HL-60 (cell line): ENCODE data around the gene WTAP.

Experiments used
- CTCF ChIP-seq: IDR thresholded peaks from one replicate; pipeline ENCODE4 v1.5.1; 2011; ENCODE audit warnings: low read length, control low read depth, inconsistent platforms; ENCODE audit not compliant: insufficient read depth
- POLR2AphosphoS5 ChIP-seq: IDR thresholded peaks from 2 replicates; pipeline ENCODE4 v1.6.1; 2012; ENCODE audit warnings: low read depth

- TF ChIP-seq CTCF (no peak), POLR2AphosphoS5 (no peak)
These were observed 4.7 kb upstream of the WTAP start for GRCh38 chr6:159722655-159723054.
